Activated CD4-positive, alpha-beta T cell treated with anti-CD3 and anti-CD28 coated beads, Interleukin-10, Interleukin-2, amounts not matched to agents 100 ng/mL and 50 ng/mL, durations not matched to agents 16 hours and 8 hours (primary cell): ENCODE results near the gene R3HCC1L.
A peak's percentile ranks its signal among the peaks of the same experiment; 100 is the strongest.
"Not testable (repeated sequence)": the region's sequence is repeated elsewhere in the genome, so short reads cannot be mapped to it uniquely, and the experiment has no call there.

Experiments
- DNase-seq: peaks from one replicate; pipeline ENCODE4 v3.0.0-alpha.2; 2020

Gene R3HCC1L

DNA sequence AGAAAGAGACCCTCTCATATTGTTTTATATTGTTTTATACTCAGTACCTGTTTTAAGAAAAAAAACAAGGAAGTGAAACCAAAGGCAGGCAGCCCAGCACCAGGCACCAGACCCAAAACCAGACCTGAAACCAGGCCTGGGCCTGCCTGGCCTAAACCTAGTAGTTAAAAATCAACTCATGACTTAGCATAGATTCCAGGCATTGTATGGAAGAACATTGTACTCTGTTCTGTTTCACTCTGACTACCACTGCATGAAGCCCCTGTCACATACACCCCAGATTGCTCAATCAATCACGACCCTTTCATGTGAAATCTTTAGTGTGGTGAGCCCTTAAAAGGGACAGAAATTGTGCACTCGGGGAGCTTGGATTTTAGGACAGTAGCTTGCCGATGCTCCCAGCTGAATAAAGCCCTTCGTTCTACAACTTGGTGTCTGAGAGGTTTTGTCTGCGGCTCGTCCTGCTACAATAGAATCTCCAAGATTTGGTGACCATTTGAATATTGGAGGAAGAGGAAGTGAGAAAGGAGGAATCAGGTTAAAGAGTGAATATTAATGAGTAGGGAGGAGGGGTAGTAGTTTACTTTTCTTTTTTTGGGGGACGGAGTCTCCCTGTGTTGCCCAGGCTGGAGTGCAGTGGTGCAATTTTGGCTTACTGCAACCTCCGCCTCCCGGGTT, 1.2 kb upstream of the R3HCC1L start:
- not testable (repeated sequence) for DNase-seq

DNA sequence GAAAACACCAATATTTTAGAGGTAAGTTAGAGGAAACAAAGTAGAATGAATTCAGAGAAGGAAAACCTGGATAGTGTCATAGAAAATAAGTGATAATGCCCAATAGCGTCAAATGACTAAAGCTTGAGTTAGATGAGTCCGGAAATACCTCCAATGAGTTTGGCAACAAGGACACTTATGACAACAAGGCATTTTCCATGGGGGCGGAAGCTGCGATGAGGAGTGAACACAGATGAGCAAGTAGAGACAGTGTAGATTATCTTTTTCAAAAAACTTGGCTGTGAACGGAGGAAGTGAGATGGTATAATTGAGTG, 383 bp upstream of the R3HCC1L start:
- no peak for DNase-seq

DNA sequence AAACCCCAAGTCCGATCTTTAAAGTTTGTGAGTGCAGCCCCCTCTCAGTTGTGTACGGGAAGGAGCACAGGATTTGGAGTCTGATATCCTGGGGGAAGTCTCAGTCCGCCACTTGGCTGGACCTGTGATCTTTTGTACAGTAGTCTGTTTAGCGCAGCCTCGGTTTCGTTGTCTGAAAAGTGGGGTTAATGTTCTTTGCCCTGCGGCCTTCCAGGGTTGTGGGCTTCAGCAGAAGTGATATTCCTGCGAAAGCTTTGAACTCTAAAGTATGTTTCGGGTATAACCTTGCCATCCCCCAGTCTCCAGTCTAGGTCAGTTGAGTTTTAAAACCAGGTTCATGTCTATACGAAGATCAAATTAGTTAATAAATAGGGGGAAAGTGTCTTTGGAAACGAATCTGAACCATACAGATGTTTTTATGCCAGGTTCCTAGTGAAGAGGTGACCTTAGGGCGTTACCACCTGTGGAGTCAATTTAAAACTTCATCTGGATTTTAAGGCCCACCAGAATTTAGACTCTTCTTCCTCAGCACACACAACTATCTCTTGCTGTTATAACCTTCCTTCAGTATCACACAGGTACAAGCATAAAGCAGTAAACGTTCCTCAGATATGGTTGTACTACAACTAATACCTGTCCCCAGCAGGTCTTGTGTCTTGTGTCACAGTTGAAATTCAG, 904 bp downstream of the R3HCC1L start:
- no peak for DNase-seq

DNA sequence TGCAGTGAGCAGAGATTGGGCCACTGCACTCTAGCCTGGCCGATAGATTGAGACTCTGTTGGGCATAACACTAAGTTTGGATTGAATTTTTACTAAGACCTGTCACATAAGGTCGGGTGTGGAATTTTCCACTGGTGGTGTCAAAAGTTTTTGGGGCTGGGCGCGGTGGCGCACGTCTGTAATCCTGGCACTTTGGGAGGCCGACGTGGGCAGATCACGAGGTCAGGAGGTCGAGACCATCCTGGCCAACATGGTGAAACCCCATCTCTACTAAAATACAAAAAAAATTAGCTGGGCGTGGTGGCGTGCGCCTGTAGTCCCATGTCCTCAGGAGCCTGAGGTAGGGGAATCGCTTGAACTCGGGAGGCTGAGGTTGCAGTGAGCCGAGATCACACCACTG, 2.3 kb downstream of the R3HCC1L start:
- DNase-seq, result not testable (repeated sequence)

DNA sequence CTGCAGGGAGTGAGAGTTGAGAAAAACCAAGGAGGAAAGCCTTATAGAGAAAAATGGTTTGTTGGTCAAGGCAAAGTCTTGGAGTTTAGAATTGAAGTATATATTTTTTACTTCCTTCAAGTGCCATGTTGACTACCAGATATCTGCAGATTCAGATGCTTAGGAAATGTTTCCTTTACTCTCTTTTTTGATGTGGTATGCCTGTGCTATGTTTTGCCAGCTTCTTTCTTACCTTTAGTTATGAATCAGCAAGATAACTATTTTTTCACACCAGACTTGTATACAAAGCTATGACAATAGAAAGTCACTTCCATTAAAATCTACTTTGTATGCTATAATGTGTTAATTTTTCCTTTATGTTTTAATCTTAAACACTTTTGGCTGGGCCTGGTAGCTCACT, 3.6 kb downstream of the R3HCC1L start:
- DNase-seq, result peak; percentile 49

DNA sequence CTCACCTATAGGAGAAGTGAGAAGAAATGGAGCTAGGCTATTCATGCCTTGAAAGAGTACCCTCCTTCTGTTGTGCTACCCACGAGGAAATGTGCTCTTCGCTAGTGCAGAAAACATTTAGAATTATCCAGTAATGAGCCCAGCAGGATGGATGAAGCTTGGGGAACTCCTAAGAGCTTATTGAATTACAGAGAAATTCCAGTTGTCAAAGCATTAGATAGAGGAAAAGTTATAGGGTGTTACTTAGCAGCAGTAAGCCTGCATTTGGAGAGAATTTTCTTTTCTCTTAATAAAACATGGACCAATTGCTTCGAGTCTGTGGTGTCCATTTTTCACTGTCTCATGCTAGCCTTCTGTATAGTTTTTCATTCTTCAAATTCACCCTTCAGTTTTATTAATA, 5.0 kb downstream of the R3HCC1L start:
- no peak for DNase-seq

DNA sequence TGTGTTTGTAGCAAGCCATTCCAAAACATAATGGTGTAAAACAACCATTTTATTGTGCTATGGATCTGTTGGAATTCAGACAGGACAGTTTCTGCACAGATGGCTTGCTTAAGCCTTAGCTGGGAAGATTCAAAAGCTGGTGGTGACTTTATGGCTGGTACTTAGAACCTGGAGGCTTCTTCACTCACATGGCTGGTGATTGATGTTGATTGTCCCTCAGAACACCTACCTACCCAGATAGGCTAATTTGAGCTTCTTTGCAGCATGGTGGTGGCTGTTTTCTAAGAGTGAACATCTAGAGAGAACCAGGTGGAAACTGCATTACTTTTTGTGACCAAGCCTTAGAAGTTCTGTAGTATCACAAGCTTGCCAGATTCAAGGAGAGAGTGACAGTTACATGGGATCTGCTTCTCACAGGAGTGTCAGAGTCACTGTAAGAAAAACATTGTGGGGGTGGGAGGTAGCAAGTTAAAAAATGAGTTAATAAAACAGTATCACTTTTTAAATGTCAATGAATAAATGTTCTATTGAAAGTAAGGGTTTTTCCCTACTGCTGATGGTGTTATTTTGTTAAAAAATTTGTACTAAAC, 7.1 kb downstream of the R3HCC1L start:
- DNase-seq, result no peak

DNA sequence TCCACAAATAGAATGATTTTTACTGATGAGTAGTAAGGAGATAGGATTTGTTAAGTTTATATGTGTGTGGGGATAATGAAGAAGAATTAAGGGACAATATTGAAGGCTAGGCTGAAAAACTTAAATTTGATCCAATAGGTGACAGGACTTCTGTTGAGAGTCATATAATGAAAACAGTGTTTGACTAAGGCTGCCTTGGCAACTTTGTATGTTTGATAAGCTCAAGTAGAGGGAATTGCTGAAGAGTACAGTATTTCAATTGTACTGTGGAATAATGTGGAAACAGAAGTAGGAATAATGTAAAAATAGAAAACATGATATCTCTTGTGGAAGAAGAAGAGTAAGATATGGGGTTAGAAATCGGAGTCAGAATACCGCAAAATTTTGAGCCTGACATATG, 10.5 kb downstream of the R3HCC1L start:
- no peak for DNase-seq

DNA sequence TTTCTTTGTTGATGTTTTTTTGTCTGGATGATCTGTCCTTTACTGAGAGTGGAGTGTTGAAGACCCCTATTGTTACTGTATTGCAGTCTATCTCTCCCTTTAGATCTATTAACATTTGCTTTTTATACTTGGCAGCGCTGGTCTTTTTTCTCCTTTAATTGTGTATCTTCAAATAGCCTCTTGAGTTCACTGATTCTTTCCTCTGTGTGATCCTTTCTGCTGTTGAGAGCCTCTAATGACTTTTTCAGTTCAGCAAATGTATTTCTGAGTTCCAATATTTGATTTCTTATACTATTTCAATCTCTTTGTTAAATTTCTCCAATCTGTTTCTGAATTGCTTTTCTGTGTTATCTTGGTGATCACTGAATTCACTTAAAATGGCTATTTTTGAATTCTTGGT, 15.4 kb downstream of the R3HCC1L start:
- DNase-seq, result no peak

DNA sequence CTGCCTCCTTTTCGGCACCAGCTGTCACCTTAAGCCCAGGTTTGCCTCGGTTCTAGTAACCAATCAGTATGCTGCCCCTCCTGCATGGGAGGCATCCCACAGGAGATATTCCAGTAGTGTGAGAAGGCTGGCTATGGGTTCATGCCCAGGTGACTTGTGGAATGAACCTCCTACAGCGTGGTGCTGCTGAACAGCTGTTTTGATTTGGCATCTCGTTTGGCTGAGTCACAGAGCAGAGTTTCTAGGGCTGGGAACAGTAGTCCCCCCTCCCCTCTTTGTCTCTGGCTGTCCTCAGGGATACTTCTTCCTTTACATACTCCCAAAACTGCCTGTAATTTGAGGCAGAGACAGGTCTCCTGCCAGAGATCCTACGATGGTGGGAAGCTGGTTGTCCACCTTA, 16.1 kb downstream of the R3HCC1L start:
- no peak for DNase-seq

DNA sequence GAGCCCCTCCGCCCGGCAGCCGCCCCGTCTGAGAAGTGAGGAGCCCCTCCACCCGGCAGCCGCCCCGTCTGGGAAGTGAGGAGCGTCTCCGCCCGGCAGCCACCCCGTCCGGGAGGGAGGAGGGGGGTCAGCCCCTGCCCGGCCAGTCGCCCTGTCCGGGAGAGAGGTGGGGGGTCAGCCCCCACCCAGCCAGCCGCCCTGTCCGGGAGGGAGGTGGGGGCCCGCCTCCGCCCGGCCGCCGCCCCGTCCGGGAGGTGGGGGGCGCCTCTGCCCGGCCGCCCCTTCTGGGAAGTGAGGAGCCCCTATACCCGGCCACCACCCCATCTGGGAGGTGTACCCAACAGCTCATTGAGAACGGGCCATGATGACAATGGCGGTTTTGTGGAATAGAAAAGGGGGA, 18.3 kb downstream of the R3HCC1L start:
- not testable (repeated sequence) for DNase-seq

DNA sequence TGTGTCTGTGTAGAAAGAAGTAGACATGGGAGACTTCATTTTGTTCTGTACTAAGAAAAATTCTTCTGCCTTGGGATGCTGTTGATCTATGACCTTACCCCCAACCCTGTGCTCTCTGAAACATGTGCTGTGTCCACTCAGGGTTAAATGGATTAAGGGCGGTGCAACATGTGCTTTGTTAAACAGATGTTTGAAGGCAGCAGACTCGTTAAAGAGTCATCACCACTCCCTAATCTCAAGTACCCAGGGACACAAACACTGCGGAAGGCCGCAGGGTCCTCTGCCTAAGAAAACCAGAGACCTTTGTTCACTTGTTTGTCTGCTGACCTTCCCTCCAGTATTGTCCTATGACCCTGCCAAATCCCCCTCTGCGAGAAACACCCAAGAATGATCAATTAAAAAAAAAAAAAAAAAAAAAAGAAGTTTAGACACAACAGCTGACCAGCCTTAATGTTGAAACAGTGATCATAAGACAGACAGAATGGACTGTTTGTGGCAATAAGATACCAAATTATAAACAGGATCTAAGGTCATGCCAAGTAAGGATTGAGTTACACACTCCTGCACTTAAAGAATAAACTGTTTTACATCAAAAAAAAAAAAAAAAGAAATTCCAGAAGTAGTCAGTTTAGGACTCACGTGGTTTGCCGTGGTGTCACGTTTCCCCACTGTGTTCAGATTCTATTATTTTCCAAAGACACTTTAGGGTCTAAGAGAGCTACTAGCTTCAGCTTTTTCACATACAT, 18.9 kb downstream of the R3HCC1L start:
- DNase-seq, result not testable (repeated sequence)

DNA sequence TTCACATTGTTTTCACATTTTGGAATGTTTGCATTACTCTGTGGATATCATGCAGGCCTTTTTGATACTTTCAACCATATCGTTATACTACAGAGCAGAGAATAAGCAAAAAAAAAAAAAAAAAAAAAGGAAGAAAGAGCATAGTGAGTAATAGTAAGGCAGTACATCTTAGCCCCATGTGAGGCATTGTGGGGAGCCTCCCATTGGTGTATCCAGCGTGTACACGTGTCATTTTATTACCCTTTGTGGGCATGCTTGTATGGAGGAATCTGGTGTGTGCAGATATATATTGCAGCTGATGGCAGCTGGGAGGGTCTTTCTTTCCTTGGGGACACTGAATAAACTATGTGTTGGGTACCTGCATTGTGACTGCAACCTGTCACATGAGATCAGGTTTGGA, 19.6 kb downstream of the R3HCC1L start:
- DNase-seq, result no peak

DNA sequence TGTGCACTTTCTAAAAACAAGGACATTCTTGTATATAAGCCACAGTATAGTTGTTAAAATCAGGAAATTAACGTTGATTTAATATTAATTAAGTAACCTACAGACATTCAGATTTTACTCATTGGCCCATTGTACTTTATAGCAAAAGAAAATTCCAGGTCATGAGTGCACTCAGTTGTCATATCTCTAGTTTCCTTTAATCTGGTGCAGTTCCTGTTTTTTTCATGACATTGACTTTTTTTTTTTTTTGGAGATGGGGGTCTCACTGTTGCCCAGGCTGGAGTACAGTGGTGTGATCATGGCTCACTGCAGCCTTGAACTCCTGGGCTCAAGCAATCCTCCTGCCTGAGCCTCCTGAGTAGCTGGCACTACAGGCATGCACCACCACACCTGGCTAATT, 24.1 kb downstream of the R3HCC1L start:
- DNase-seq, result no peak

DNA sequence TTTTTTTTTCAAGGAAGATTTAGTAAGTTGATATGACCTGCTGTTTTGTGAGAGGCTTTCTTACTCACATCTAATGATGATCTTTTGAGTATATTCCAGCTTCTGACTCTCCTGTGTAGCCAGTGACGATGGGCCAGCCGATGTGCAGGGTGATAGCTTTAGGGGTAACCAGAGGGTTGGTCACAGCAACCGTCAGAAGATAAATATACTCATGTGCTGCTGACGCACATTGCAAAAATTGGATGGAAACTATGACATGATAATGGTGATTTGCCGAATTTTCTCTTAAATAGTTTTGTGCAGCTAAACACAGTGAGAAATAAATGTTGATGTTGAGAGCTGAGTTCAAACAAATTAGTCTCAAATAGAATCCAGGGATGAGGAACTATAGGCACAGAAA, 29.5 kb downstream of the R3HCC1L start:
- DNase-seq, result no peak

DNA sequence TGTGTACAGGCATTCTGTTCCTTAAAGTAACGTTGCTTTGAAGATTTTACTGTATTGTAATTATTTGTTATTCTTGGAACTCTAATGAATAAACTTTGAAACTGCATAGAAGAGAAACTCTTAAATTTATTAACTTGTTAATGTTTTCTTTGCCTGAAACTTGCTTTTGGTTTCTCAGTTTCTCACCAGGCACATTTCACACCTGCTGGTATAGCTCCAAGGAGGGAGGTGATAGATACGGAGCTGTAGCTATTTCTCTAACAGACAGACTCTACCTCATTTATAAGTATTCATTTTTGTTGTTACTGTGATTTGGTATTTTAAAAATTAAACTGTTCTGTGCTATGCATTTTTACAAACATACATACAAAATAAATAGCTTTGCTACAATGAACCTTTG, 32.7 kb downstream of the R3HCC1L start:
- no peak for DNase-seq

DNA sequence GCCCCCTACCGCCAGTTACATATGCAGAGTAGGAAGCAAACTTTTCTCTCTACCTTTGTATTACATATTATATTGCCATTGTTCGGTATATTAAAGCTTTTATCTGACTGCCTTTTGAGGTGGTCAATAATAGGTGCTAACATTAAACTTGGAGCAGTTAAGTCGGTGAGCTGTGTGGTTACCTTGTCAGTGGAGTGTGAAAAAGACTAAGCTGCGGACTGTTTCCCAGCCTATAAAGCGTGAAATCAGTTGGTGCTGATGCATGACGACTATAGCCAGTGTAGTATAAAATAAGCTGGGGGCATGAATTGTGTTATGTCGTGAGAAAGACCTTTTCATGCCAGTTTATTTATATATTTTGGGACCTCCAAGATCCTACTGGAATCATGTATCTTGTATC, 33.7 kb downstream of the R3HCC1L start:
- no peak for DNase-seq

DNA sequence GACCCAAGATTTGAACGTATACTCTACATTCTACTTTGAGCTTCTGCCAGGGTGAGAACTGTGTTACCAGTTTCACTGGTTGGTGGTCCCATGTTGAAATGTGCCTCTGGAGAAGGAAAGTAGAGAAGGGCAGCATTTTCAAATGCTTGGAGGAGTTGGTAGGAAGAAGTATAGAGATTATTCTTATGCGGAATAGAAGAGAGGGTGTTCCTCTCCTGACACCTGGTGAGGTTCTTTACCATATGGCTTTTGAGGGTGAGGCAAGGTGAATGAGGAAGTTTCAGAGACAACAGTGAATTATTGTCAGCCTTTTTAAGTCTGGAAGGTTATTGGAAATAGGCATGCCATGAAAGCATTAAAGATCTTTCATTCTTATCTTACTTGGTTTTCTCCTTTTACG, 34.3 kb downstream of the R3HCC1L start:
- DNase-seq, result no peak

DNA sequence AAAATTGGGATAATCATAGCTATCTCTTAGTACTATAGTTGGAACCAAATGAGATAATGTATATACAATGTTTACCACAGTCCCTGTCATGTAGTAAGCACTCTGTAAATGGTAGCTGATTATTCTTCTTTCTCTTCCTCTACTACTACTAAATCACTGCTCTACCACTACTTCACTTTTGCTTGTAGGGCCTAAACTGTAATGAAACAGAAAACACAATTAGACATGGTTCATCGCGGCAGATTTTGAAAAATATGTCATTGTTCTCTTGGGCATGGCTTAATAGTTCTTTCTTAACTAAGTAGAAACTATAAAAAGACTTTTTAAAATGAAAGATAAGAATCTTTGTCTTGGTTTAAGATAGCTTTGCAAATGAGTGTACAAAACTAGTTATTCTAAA, 34.9 kb downstream of the R3HCC1L start:
- no peak for DNase-seq

DNA sequence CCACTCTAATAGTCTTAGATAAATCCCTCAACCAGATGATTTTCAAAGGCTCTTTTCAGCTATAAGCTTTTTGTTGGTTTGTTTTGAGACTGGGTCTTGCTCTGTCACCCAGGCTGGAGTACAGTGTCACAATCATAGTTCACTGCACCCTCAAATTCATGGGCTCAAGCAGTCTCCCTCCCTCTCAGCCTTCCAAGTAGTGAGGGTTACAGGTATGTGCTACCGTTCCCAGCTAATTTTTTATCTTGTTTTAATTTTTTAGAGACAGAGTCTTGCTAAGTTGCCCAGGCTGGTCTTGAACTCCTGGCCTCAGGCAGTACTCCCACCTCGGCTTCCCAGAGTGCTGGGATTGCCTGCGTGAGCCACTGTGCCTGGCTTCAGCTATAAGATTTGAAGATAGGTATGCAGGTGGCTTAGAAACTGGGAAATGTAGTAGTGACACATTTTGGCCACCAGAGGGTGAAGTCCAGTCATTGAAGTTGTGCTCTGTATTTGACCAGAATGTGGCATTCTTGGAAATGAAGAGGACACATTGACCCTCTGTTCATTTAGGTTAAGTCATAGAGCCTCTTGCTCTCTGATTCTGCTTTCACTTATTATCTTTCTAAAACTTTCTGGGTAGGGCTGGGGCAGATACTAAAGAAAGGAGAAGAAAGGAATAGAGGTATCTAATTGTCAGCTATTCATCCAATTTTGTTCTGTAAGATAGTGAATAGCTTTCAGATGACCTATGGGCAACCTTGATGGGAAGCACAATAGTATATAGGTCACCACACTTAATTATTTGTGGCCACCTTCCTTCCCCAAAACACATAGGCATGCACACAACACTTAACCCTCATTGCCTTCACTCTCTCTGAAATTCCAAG, 36.0 kb downstream of the R3HCC1L start:
- DNase-seq, result peak; percentile 42

DNA sequence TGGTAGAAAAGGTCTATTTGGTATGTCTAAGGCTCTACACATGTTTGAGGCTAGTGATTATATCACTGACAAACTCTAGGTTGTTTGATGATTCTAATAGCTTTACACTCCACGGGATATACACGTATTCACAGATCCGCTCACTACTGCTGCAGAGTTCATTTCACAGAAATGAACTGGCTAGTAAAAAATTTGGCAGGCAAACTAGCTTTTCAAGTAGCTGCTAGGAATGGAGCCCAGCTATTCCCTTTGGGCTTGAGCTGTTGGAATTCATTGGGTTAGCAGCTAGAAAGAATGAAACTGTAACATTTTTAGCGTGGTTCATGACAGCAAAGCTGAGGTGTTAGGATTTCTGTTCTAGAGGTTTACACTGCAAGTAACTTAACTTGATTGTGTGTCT, 37.6 kb downstream of the R3HCC1L start:
- no peak for DNase-seq

DNA sequence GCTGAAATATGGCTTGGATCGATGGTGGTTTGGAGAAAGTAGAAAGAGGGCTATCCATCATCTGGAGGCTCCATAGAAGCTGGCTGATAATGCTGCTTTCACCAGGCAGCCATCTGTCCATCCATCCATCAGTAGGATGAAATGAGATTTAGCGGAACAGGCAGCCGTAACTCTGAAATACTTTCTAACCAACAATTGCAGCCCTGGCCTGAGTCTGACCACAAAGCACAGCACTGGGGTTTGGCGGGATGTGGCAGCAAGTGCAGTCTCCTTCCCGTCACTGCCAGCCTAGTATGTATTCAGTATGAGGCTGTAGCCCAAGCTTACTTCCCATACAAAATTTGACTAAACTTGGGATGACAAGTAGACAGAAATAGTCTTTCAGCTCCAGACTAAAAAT, 38.0 kb downstream of the R3HCC1L start:
- no peak for DNase-seq

DNA sequence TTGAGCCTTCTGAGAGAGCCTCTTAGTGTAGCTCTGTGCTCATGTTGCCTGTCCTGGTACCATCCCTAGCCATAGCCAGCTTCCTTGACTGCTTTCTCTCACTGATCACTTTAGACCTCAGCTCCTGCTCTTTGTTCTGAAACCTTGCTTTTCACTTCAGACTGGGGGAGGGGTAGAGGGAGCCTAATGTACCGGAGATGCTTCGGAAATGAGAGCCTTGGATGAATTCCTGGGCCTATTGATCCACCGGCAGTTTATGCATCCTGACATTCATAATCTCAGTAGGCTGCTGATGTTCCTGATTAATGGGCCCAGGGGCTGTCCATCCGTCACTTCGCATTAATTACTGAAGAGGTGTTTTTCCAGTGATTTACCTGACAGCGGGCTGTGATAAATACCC, 38.8 kb downstream of the R3HCC1L start:
- DNase-seq, result no peak
